T-helper 2 cell treated with Interferon-gamma antibody and Interleukin-4, amounts not matched to agents 100 ng/mL and 5 ng/mL, for 36 hours (primary cell): ENCODE data around the gene STOX1. TPM values are rescaled to one million over a fixed set of nuclear protein-coding genes. Genes with fewer than 3 reads are reported as not detected.

ENCODE experiments used
- total RNA-seq: library from RNA; stranded (reverse); gene quantifications from 2 replicates; pipeline ENCODE4 v1.2.3, GENCODE V29; 2022

Gene STOX1
- total RNA-seq, 1 donor from 2014 or later = 0.73 TPM

Other genes starting within 250 kb of the STOX1 start
- 87.5 and 90.3 TPM in 2 replicates for gene CCAR1, start 106.3 kb upstream of the STOX1 start, total RNA-seq
- gene DDX50, start 73.8 kb downstream of the STOX1 start, total RNA-seq = 47.2 and 48.8 TPM in 2 replicates
- 107 and 109 TPM in 2 replicates for gene DDX21, start 128.6 kb downstream of the STOX1 start, total RNA-seq
- gene KIFBP, start 161.3 kb downstream of the STOX1 start, total RNA-seq = 13.5 and 14.5 TPM in 2 replicates